Testis (tissue), 3 donors: Measurements from ENCODE around the gene PAIP2B. TPM values are rescaled to one million over a fixed set of nuclear protein-coding genes. Genes with fewer than 3 reads are reported as not detected.
"Not testable (repeated sequence)": the region's sequence is repeated elsewhere in the genome, so short reads cannot be mapped to it uniquely, and the experiment has no call there.

Source experiments
- DNase-seq: peaks from one replicate; pipeline ENCODE4 v3.0.0-alpha.2; 2019
- H3K27ac ChIP-seq, 2 donors: fragments of 200-600 bp; sonication (generic); one replicate each; pipeline ENCODE4 v1.5.1; 2019
- H3K27me3 ChIP-seq: fragments of 200-600 bp; sonication (generic); one replicate; pipeline ENCODE4 v1.5.1; 2019
- H3K36me3 ChIP-seq: fragments of 200-600 bp; sonication (generic); one replicate; pipeline ENCODE4 v1.5.1; 2017; ENCODE audit warnings: low read depth; ENCODE audit errors: missing control alignments
- H3K4me1 ChIP-seq: fragments of 200-600 bp; sonication (generic); one replicate; pipeline ENCODE4 v1.5.1; 2019
- H3K4me3 ChIP-seq, 2 donors: fragments of 200-600 bp; sonication (generic); one replicate each; pipeline ENCODE4 v1.5.1; 2017 to 2019
- H3K9me3 ChIP-seq: fragments of 200-600 bp; sonication (generic); one replicate; pipeline ENCODE4 v1.5.1; 2017
- POLR2A ChIP-seq: fragments of 450-650 bp; IDR thresholded peaks from one replicate; pipeline ENCODE4 v1.6.1; 2017; ENCODE audit warnings: antibody characterized with exemption, mild to moderate bottlenecking, moderate library complexity
- WGBS, 2 donors: methylation state at CpG; one replicate each; pipeline ENCODE4 v1.1.5; 2018; 5-methylcytosine and 5-hydroxymethylcytosine counted together
- intact Hi-C: fragments of 100-400 bp; cut with DNase I; formaldehyde crosslinking; loops from one replicate; pipeline ENCODE4 v1.15.1; 2023; ENCODE audit warnings: low total_unique reads
- polyA plus RNA-seq: library from polyadenylated mRNA; stranded (reverse); fragments of 350-450 nt; fragmentation: Illumina TruSeq; extraction: RNeasy Lipid Tissue Mini Kit (QIAGEN cat#74804); gene quantifications from one replicate; pipeline ENCODE4 v1.2.3, GENCODE V29; 2014; ENCODE audit warnings: low read depth, low replicate concordance; ENCODE audit not compliant: insufficient read depth
- total RNA-seq, 2 donors: library from RNA; depleted of rRNA; stranded (reverse); fragments of >200 nt; gene quantifications; one replicate each; pipeline ENCODE4 v1.2.3, GENCODE V29; 2016
- TF ChIP-seq, protein P1 (sequence below), 3 experiments: fragments of 450-650 bp in 2 of 3; fragments of 200-600 bp in 1 of 3; sonication (generic) in 1 of 3; IDR thresholded peaks; one replicate each; pipeline ENCODE4 v1.5.1; 2016 to 2019; ENCODE audit warnings: antibody characterized with exemption in 3 of 3, mild to moderate bottlenecking in 2 of 3, moderate library complexity in 1 of 3

PAIP2B gene
- total and polyA plus RNA-seq, 3 donors from 2014 or later = 3.3 to 4.5 (median 3.9) TPM

DNA sequence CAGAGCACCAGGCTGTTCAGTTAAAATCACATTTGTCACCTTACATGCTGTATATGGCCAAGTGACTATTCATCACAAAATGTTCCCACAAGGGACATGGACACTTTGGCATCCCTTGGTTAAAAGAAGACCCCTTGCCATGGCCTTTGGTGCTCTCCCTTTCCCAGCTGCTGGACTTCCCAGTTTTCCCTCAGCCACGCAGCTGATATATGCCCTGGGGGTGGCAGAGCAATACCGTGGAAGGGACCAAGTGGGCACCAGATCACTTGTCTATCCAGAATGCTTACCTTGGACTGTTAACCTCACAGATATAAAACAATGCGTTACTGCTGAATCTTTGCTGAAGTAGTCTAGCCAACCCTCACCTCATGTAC, 35.3 kb downstream of the PAIP2B start:
- no peaks in the 10 kb centered on the region for H3K4me1 ChIP-seq
- WGBS, 2 donors = 83 to 89% methylated on average over 3 of the region's 3 CpGs
- no peak overlapping the region for H3K27ac ChIP-seq
- H3K27me3 ChIP-seq = no peaks in the 10 kb centered on the region
- no peak for DNase-seq
- H3K4me3 ChIP-seq = no peak overlapping the region
- no peaks in the 10 kb centered on the region for H3K36me3 ChIP-seq
- intact Hi-C loops = no loop called here
- TF ChIP-seq, protein P1, sequence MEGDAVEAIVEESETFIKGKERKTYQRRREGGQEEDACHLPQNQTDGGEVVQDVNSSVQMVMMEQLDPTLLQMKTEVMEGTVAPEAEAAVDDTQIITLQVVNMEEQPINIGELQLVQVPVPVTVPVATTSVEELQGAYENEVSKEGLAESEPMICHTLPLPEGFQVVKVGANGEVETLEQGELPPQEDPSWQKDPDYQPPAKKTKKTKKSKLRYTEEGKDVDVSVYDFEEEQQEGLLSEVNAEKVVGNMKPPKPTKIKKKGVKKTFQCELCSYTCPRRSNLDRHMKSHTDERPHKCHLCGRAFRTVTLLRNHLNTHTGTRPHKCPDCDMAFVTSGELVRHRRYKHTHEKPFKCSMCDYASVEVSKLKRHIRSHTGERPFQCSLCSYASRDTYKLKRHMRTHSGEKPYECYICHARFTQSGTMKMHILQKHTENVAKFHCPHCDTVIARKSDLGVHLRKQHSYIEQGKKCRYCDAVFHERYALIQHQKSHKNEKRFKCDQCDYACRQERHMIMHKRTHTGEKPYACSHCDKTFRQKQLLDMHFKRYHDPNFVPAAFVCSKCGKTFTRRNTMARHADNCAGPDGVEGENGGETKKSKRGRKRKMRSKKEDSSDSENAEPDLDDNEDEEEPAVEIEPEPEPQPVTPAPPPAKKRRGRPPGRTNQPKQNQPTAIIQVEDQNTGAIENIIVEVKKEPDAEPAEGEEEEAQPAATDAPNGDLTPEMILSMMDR (IDR thresholded peaks at IDR 0.05) = no peak
- H3K9me3 ChIP-seq = no peaks in the 10 kb centered on the region

DNA sequence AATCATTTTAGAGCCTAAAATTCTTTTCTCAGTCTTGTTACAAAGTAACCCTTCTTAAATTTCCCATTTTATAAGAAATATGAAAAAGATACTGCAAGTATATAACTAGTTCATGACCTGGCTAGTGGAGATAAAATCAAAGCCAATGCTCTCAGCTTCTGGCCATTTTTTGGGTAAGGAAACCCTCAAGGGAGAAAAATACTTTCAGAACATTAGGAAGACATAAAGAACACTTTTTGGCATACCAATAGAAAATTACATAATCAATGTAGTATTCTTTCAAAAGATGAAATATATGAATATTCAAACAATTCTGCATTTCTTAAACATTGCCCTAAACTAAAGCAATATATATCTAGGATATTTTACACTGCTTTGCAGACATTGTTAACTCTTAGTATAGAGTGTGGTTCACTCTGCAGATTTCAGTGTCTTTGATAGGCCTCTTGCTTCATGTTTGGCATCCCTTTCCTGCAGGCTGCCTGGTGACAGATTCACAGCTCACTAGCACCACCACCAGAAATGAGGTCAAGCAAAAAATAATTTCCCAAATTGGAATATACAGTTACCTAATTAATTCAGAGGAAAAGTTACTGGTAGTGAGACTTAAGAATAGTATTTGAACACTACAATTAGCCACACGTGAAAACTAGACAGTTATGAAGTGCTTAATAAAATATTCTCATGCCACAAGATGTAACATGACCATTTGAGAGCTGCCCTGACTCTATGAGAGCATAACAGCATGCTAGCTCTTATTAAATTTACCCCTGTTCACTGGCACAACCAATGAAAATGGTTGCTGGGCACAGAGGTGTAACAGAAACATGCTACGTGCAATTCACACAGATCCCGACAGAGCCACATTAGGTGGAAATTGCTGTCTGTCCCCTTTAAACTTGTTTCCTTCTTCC, 36.0 kb downstream of the PAIP2B start:
- TF ChIP-seq POLR2A = no peak
- TF ChIP-seq, protein P1 (IDR thresholded peaks at IDR 0.05) = no peak
- DNase-seq = peak; percentile 18
- no peaks in the 10 kb centered on the region for H3K36me3 ChIP-seq
- H3K9me3 ChIP-seq = no peaks in the 10 kb centered on the region
- H3K4me3 ChIP-seq = no peak overlapping the region
- 70 to 82% methylated on average over 3 of the region's 3 CpGs for WGBS, 2 donors
- H3K27me3 ChIP-seq = no peaks in the 10 kb centered on the region
- no peaks in the 10 kb centered on the region for H3K4me1 ChIP-seq
- intact Hi-C loops = no loop called here
- H3K27ac ChIP-seq = no peak overlapping the region

DNA sequence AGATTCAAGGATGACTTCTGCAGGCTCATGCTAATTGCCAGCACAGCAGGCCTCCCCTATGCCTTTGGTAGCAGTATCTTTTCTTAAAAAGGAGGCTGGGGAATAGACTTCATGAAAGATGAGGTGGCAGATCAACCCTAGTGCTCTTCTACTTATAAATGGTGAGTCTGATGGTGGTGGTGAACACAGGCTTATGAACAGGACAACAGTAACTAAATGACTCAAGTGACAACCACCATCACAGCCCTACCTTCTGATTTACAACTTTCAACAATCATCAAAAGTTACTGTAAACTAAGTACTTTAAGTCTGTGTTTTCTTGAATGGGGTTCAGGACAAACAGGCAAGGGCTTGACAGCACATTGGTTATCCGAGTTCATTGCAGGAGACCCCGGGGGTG, 39.3 kb downstream of the PAIP2B start:
- no peaks in the 10 kb centered on the region for H3K4me1 ChIP-seq
- H3K4me3 ChIP-seq = no peak overlapping the region
- intact Hi-C loops = no loop called here
- H3K36me3 ChIP-seq = no peaks in the 10 kb centered on the region
- no peak for DNase-seq
- TF ChIP-seq, protein P1 (IDR thresholded peaks at IDR 0.05) = no peak
- TF ChIP-seq POLR2A = no peak
- WGBS, 2 donors = 89 to 91% methylated on average over 2 of the region's 2 CpGs
- H3K9me3 ChIP-seq = no peaks in the 10 kb centered on the region
- no peak overlapping the region for H3K27ac ChIP-seq
- no peaks in the 10 kb centered on the region for H3K27me3 ChIP-seq

DNA sequence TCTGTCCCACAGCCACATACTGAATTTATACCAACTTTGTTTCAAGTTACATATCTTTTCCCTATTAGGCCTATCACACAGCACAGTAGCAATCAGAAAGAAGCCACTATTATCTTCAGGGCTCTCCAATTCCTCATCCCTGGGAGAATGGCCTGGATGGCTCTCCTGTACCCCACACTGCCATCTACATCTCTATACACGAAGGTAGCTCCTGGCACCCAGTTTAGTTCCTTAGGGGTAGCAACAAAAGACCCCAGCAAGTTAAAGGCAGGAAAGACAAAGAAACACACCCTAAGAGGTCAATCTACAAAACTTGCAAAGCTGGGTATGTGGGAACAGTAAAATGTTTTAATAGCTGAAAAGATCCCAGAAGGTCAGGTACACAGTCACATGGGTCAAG, 39.9 kb downstream of the PAIP2B start:
- intact Hi-C loops = no loop called here
- TF ChIP-seq POLR2A = no peak
- TF ChIP-seq, protein P1 (IDR thresholded peaks at IDR 0.05) = no peak
- no peak overlapping the region for H3K27ac ChIP-seq
- no peaks in the 10 kb centered on the region for H3K27me3 ChIP-seq
- no peak overlapping the region for H3K4me3 ChIP-seq
- H3K36me3 ChIP-seq = no peaks in the 10 kb centered on the region
- no peaks in the 10 kb centered on the region for H3K9me3 ChIP-seq
- no peak for DNase-seq
- 76 to 82% methylated on average over 1 of the region's 1 CpG for WGBS, 2 donors
- H3K4me1 ChIP-seq = no peaks in the 10 kb centered on the region

DNA sequence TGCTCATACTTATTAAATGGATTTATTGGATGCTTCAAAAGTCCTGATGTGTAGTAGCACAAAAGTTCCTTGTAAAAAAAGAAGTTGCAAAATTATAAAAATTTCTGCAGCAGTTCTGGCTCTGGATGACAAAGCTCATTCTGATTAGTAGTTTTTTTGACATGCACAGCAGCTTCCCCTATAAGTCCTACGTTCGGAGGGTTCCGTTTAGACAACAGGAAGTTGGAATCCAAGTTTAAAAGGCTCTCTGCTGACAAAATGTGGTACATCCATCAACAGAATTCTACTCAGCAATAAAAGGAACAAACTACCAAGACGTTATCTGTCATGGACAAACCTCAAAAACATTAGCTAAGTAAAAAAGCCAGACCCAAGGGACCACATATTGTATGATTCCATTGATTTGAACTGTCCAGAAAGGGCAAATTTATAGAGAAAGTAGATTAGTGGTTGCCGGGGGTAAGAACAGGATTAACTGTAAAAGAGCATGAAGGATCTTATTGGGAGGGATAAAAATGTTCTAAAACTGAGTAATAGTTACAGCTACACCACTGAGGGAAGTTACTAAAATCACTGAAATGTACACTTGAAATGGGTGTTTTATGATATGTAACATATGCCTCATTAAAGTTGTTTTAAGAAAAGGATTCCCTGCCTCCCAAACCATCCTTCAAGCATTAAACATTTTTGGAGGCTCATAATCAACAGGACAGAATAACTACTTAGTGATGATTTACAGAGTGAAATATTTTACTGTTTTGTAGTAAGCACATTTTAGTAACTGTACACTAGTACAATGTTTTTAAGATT, 43.4 kb downstream of the PAIP2B start:
- H3K4me3 ChIP-seq, H3K27me3 ChIP-seq, intact Hi-C loops, H3K9me3 ChIP-seq, H3K36me3 ChIP-seq, H3K4me1 ChIP-seq, DNase-seq, H3K27ac ChIP-seq: not testable (repeated sequence)
- WGBS, 2 donors = 47 to 91% methylated on average over 2 of the region's 5 CpGs
